ENCODE measurements around the gene FBXO31.

FBXO31 gene

DNA sequence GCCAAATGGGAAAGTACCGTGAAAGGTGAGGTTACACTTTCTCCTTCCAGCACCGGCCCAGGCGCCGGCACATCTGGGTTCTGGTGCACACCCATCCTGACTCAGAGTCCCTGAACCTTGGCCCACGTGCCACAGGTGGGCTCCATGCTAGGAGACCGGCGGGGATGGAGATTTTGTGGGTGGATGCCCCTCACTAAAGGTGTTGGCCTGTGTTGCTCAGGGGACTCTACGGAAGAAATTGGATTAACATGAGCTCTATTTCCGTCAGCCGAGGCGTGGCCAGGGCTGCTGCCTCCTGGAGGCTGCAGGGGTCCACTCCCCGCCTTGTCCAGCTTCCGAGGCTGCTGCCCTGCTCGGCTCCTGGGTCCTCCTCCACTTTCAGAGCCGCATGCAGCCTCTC lies 30.8 kb downstream of the FBXO31 start:
- no peak overlapping the region for H3K27ac ChIP-seq
- TF ChIP-seq CTCF (conservative IDR thresholded peaks at IDR 0.05) = no peak

DNA sequence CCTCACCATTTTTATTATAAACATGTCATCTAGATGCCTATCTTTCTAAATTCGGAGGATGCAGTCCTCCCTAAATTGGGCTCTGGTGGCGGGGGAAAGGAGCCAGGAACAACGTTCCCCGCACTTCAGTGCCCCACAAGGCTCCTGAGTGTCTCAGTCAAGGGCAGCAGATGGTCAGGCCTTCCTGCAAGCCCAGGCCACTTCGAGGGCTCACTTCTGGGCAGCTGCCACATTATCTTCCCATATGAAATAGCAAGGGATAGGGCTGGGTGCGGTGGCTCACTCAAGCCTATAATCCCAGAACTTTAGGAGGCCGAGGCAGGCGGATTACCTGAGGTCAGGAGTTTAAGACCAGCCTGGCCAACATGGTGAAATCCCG lies 32.3 kb downstream of the FBXO31 start:
- no peak for TF ChIP-seq CTCF (conservative IDR thresholded peaks at IDR 0.05)
- no peak overlapping the region for H3K27ac ChIP-seq

DNA sequence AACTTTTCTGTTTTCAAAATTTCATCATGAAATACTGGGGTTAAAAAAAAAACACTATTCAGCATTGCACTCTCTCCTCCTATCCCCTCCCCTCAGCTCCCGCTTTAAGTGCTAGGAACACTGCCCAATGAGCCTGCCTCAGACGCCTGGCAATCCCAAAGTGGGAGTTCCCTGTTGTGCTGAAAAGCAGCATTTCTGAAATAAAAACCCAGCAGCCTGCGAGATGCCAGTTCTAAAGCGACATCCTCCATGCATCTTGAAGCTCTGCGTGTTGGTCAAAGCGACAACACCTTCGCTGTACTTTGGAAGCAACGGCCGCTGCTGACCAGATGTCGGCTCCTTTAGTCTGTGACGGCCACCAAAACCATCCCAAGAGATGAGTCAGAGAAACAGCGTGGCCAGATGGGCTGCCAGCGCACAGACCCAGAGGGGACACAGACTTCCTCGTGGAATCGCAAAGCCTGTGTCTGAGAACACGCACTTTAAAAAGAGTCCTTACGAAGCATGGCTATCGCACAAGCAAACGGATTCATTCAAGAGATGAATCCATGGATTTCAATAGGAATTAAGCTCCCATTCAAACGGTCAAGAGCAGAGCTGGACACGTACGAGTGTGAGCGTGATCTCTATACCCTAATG lies 32.8 kb downstream of the FBXO31 start:
- TF ChIP-seq CTCF (conservative IDR thresholded peaks at IDR 0.05) = no peak
- H3K27ac ChIP-seq = no peak overlapping the region

DNA sequence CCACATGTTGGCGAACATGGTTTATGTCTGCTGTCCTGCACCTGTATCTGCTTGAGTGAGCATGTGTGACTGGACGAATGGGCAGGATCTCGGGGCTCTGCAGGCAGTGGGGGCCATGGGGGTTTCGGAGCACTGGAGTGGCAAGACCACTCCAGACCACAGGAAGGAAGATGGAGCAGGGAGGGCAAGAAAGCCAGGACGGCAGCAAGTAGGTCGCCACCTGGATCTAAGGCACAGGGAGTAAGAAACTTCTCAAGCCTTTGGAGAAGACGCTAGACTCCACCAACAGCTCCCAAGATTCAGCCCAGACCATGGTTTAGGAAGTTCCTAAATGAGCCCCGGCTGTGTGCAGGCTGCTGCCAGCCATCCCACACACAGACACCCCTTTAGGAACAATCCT lies 33.5 kb downstream of the FBXO31 start:
- no peak overlapping the region for H3K27ac ChIP-seq
- no peak for TF ChIP-seq CTCF (conservative IDR thresholded peaks at IDR 0.05)

- TF ChIP-seq CTCF (conservative IDR thresholded peaks at IDR 0.05) = no peak
Measured at GRCh38 chr16:87348616-87349157, 34.9 kb downstream of the FBXO31 start.

DNA sequence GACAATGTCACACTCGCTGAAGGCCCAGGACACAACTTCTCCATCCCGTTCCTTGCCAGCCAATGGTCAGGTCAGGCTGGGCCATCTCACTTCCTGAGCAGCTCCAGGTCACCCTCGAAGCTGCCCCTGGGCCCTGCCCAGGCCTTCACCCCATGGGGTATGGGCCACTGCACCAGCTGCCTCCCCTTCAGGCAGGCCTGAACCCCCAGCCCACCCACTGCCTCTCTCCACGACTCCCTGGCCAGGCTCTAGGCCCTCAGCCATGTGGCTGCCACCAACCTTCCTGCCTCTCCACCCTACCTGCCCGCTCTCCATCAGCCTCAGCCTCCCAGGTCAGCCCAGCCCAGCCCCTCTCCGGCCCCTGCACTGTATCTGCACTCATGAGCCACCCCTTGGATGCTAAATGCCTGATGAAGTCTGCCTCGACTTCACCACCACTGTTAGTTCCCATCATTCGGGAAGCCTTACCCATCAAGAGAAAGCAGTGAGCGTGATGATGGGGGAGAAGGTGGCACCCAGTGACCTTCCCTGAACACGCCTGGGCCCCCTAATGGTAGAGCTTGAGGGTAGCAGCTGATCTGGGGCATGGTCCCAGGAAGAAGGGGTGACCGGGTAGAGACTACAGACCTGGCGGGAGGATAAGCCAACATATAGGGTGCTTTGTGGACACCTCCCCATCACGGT lies 35.5 kb downstream of the FBXO31 start:
- H3K27ac ChIP-seq = no peak overlapping the region
- no peak for TF ChIP-seq CTCF (conservative IDR thresholded peaks at IDR 0.05)

More at GRCh38 chr16:87348616-87349157, 34.9 kb downstream of the FBXO31 start:
- no peak overlapping the region for H3K27ac ChIP-seq

GRCh38 chr16:87346517-87347060 lies 37.0 kb downstream of the FBXO31 start:
- no peak for TF ChIP-seq CTCF (conservative IDR thresholded peaks at IDR 0.05)
- no peak overlapping the region for H3K27ac ChIP-seq
